ENCODE data around the gene FKBP2. TPM values are rescaled to one million over a fixed set of nuclear protein-coding genes. Genes with fewer than 3 reads are reported as not detected.

The FKBP2 gene
- total and polyA plus RNA-seq, 8 donors, result 15.2 to 257 (median 57.6) TPM

DNA sequence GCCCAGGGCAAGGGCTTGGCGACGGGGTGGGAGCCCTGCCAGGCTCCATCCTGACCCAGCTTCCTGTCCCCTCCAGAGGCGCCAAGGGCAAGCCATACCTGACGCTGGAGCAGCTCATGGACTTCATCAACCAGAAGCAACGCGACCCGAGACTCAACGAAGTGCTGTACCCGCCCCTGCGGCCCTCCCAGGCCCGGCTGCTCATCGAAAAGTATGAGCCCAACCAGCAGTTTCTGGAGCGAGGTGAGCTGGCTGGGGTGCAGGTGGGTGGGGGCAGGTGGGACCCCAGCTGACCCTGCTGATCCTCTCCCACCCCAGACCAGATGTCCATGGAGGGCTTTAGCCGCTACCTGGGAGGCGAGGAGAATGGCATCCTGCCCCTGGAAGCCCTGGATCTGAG lies 15.4 kb downstream of the FKBP2 start:
- H3K4me1 ChIP-seq, result peaks cover 15 to 29% (median 23%) of the 10 kb centered on the region in 4 donors
- H3K27me3 ChIP-seq, result no peaks in the 10 kb centered on the region
- no peaks in the 10 kb centered on the region for H3K9me3 ChIP-seq
- peaks cover 46 to 69% (median 68%) of the 10 kb centered on the region in 4 donors for H3K36me3 ChIP-seq
- WGBS, 5 donors, result 87 to 91% (median 91%) methylated on average over 15 of the region's 15 CpGs
- TF ChIP-seq POLR2A (IDR thresholded peaks at IDR 0.05), result no peak
- no peak for TF ChIP-seq POLR2AphosphoS5 (IDR thresholded peaks at IDR 0.05)
- TF ChIP-seq, protein P1, sequence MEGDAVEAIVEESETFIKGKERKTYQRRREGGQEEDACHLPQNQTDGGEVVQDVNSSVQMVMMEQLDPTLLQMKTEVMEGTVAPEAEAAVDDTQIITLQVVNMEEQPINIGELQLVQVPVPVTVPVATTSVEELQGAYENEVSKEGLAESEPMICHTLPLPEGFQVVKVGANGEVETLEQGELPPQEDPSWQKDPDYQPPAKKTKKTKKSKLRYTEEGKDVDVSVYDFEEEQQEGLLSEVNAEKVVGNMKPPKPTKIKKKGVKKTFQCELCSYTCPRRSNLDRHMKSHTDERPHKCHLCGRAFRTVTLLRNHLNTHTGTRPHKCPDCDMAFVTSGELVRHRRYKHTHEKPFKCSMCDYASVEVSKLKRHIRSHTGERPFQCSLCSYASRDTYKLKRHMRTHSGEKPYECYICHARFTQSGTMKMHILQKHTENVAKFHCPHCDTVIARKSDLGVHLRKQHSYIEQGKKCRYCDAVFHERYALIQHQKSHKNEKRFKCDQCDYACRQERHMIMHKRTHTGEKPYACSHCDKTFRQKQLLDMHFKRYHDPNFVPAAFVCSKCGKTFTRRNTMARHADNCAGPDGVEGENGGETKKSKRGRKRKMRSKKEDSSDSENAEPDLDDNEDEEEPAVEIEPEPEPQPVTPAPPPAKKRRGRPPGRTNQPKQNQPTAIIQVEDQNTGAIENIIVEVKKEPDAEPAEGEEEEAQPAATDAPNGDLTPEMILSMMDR (IDR thresholded peaks at IDR 0.05), result no peak
- TF ChIP-seq EP300 (IDR thresholded peaks at IDR 0.05), result no peak
- H3K4me3 ChIP-seq, result no peak overlapping the region
- DNase-seq, result no peak
- intact Hi-C loops (cut with DNase I; ENCODE audit: low total_unique reads), result no loop called here
- H3K27ac ChIP-seq, result no peak overlapping the region

- DNase-seq, result no peak
- 88 to 93% (median 91%) methylated on average over 10 to 24 of the region's 24 CpGs for WGBS, 5 donors
Measured at GRCh38 chr11:64258356-64258755, 17.5 kb downstream of the FKBP2 start.

GRCh38 chr11:64258946-64259532 lies 18.1 kb downstream of the FKBP2 start:
- Histone ChIP-seq H3K27me3 (no peaks in the 10 kb centered on the region), H3K9me3 (no peaks in the 10 kb centered on the region), H3K36me3 (peaks cover 71 to 96% (median 95%) of the 10 kb centered on the region in 4 donors), H3K27ac (no peak overlapping the region), H3K4me1 (peaks cover 0 to 4% (median 0%) of the 10 kb centered on the region in 4 donors), H3K4me3 (no peak overlapping the region)
- no peak for TF ChIP-seq POLR2AphosphoS5 (IDR thresholded peaks at IDR 0.05)
- no peak for TF ChIP-seq POLR2A (IDR thresholded peaks at IDR 0.05)
- TF ChIP-seq EP300 (IDR thresholded peaks at IDR 0.05), result no peak
- TF ChIP-seq, protein P1 (IDR thresholded peaks at IDR 0.05), result no peak
- intact Hi-C loops (cut with DNase I; ENCODE audit: low total_unique reads), result no loop called here
- no peak for DNase-seq
- 92 to 96% (median 93%) methylated on average over 20 to 32 of the region's 32 CpGs for WGBS, 5 donors

More at GRCh38 chr11:64258356-64258755, 17.5 kb downstream of the FKBP2 start:
- Histone ChIP-seq H3K4me3 (no peak overlapping the region), H3K27ac (no peak overlapping the region), H3K4me1 (peaks cover 0 to 11% (median 4%) of the 10 kb centered on the region in 4 donors), H3K27me3 (no peaks in the 10 kb centered on the region), H3K36me3 (peaks cover 67 to 89% (median 89%) of the 10 kb centered on the region in 4 donors), H3K9me3 (no peaks in the 10 kb centered on the region)
- intact Hi-C loops (cut with DNase I; ENCODE audit: low total_unique reads), result no loop called here
- TF ChIP-seq, protein P1 (IDR thresholded peaks at IDR 0.05), result no peak
- TF ChIP-seq EP300 (IDR thresholded peaks at IDR 0.05) (no peak), POLR2AphosphoS5 (IDR thresholded peaks at IDR 0.05) (no peak), POLR2A (IDR thresholded peaks at IDR 0.05) (no peak)

DNA sequence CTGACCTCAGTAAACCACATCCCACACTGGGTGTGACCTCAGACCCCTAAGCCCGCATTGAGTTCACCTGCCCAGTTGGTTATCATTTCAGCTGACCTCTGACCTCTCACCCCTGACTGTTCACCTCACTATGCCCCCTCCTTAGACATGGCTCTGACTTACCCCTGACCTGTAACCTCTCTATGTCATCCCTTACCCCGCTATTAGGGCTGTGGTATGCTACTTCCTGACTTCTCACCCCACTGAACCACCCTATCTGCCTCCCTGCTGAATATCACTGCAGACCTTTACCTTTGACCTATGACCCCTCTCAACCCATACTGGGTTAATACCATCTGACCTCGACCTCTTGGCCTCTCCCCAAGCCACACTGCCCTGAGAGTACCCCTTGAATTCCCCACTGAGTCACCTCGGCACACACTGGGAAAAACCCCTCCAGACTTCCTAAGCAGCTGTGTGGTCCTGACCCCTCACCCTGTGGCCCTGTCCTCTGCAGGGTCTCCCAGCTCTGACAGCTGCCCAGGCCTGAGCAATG lies 18.7 kb downstream of the FKBP2 start:
- H3K27ac ChIP-seq, result no peak overlapping the region
- TF ChIP-seq EP300 (IDR thresholded peaks at IDR 0.05) (no peak), POLR2A (IDR thresholded peaks at IDR 0.05) (no peak)
- no peak overlapping the region for H3K4me3 ChIP-seq
- H3K4me1 ChIP-seq, result no peaks in the 10 kb centered on the region
- no peaks in the 10 kb centered on the region for H3K27me3 ChIP-seq
- H3K36me3 ChIP-seq, result peaks cover 71 to 98% (median 97%) of the 10 kb centered on the region in 4 donors
- DNase-seq, result no peak
- intact Hi-C loops (cut with DNase I; ENCODE audit: low total_unique reads), result no loop called here
- WGBS, 5 donors, result 73 to 88% (median 79%) methylated on average over 4 of the region's 4 CpGs
- H3K9me3 ChIP-seq, result no peaks in the 10 kb centered on the region
